Loucy (cell line): ENCODE results near the gene GSG1.

Experiments used
- H2AFZ ChIP-seq: fragments of 200-600 bp; sonication (generic); 2 replicates; pipeline ENCODE4 v1.6.0; 2016; ENCODE audit warnings: antibody characterized with exemption, mild to moderate bottlenecking, low read length, moderate library complexity
- H3F3A ChIP-seq: fragments of 200-600 bp; 2 replicates; pipeline ENCODE4 v1.6.0; 2016; ENCODE audit warnings: antibody characterized with exemption, low read depth, mild to moderate bottlenecking
- H3K27me3 ChIP-seq: fragments of 200-600 bp; sonication (generic); 2 replicates; pipeline ENCODE4 v1.6.1; 2014; ENCODE audit warnings: low read length, mild to moderate bottlenecking; ENCODE audit not compliant: insufficient read depth, poor library complexity, severe bottlenecking
- H3K36me3 ChIP-seq: fragments of 200-600 bp; sonication (generic); 2 replicates; pipeline ENCODE4 v1.6.1; 2016; ENCODE audit warnings: low read length; ENCODE audit not compliant: insufficient read depth
- H3K4me1 ChIP-seq: fragments of 200-600 bp; sonication (generic); 2 replicates; pipeline ENCODE4 v1.5.1; 2014; ENCODE audit warnings: low read length, mild to moderate bottlenecking; ENCODE audit not compliant: insufficient read depth, poor library complexity, severe bottlenecking
- H3K4me2 ChIP-seq: fragments of 200-600 bp; sonication (generic); 2 replicates; pipeline ENCODE4 v1.6.0; 2014; ENCODE audit warnings: antibody characterized with exemption, low read length, low read depth, mild to moderate bottlenecking; ENCODE audit not compliant: poor library complexity, severe bottlenecking
- H3K4me3 ChIP-seq: fragments of 200-600 bp; sonication (generic); 2 replicates; pipeline ENCODE4 v1.5.1; 2014; ENCODE audit warnings: low read length, mild to moderate bottlenecking, mixed read lengths; ENCODE audit not compliant: poor library complexity, severe bottlenecking
- H3K79me2 ChIP-seq: fragments of 200-600 bp; sonication (generic); 2 replicates; pipeline ENCODE4 v1.6.1; 2014; ENCODE audit warnings: low read length; ENCODE audit not compliant: insufficient read depth
- H3K9ac ChIP-seq: fragments of 200-600 bp; sonication (generic); 2 replicates; pipeline ENCODE4 v1.6.0; 2014; ENCODE audit warnings: mild to moderate bottlenecking, low read depth, low read length, moderate library complexity; ENCODE audit not compliant: poor library complexity, severe bottlenecking
- H3K9me2 ChIP-seq: fragments of 200-600 bp; sonication (generic); replicated peaks from 2 replicates; pipeline ENCODE4 v1.6.1; 2016; ENCODE audit warnings: low read depth, low read length, mixed read lengths
- H3K9me3 ChIP-seq: fragments of 200-600 bp; sonication (generic); 2 replicates; pipeline ENCODE4 v1.6.1; 2014; ENCODE audit warnings: mild to moderate bottlenecking, antibody characterized with exemption, low read length, low read depth; ENCODE audit not compliant: insufficient read depth
- H4K20me1 ChIP-seq: fragments of 200-600 bp; sonication (generic); 2 replicates; pipeline ENCODE4 v1.6.0; 2014; ENCODE audit warnings: antibody characterized with exemption, low read length, mild to moderate bottlenecking; ENCODE audit not compliant: insufficient read depth, poor library complexity, severe bottlenecking
- CTCF ChIP-seq: fragments of 200-600 bp; sonication (generic); conservative IDR thresholded peaks from 2 replicates; pipeline ENCODE4 v1.5.1; 2014; ENCODE audit warnings: mild to moderate bottlenecking, antibody characterized with exemption, low read length
- EZH2phosphoT487 ChIP-seq: fragments of 200-600 bp; IDR thresholded peaks from 2 replicates; pipeline ENCODE4 v1.6.1; 2018; ENCODE audit warnings: antibody characterized with exemption, mild to moderate bottlenecking, moderate library complexity, borderline replicate concordance

Gene GSG1

GRCh38 chr12:13042666-13043230 lies 60.7 kb downstream of the GSG1 start:
- no peak overlapping the region for H2AFZ ChIP-seq
- H3K4me2 ChIP-seq, result no peak overlapping the region
- no peaks in the 10 kb centered on the region for H3K9me3 ChIP-seq
- peaks cover 34% of the 10 kb centered on the region for H3K4me1 ChIP-seq
- H3K36me3 ChIP-seq, result no peaks in the 10 kb centered on the region
- no peaks in the 10 kb centered on the region for H3K27me3 ChIP-seq
- no peak overlapping the region for H3K9ac ChIP-seq
- H3K9me2 ChIP-seq, result no peaks in the 10 kb centered on the region
- H3F3A ChIP-seq, result no peaks in the 10 kb centered on the region
- no peaks in the 10 kb centered on the region for H4K20me1 ChIP-seq
- H3K79me2 ChIP-seq, result peaks cover 26% of the 10 kb centered on the region; the same call in 1 of the 2 replicates
- no peak for TF ChIP-seq EZH2phosphoT487
- no peak overlapping the region for H3K4me3 ChIP-seq

- 0 out of 2 replicates have a peak overlapping the region, but pooled peaks have one; percentile 80 for H2AFZ ChIP-seq
- no peaks in the 10 kb centered on the region for H3K9me3 ChIP-seq
- H3K4me3 ChIP-seq, result no peak overlapping the region
- no peaks in the 10 kb centered on the region for H3K9me2 ChIP-seq
- no peak for TF ChIP-seq EZH2phosphoT487
- no peak for TF ChIP-seq CTCF
- no peaks in the 10 kb centered on the region for H3K36me3 ChIP-seq
- H3K4me2 ChIP-seq, result no peak overlapping the region
- H3K9ac ChIP-seq, result no peak overlapping the region
- H4K20me1 ChIP-seq, result no peaks in the 10 kb centered on the region
- peaks cover 24% of the 10 kb centered on the region for H3K4me1 ChIP-seq
- H3K79me2 ChIP-seq, result peaks cover 18% of the 10 kb centered on the region; the same call in 1 of the 2 replicates
- H3F3A ChIP-seq, result no peaks in the 10 kb centered on the region
- no peaks in the 10 kb centered on the region for H3K27me3 ChIP-seq
Observed at GRCh38 chr12:13041224-13041623, 62.2 kb downstream of the GSG1 start.

GRCh38 chr12:13039328-13039956 lies 64.0 kb downstream of the GSG1 start:
- Histone ChIP-seq H3K9me3 (no peaks in the 10 kb centered on the region), H3K36me3 (no peaks in the 10 kb centered on the region), H3K9ac (peak overlapping the region; percentile 4), H2AFZ (peak overlapping the region; percentile 80), H3K4me1 (peaks cover 9% of the 10 kb centered on the region), H3K27me3 (no peaks in the 10 kb centered on the region), H3K4me2 (no peak overlapping the region), H3K4me3 (no peak overlapping the region), H3K9me2 (no peaks in the 10 kb centered on the region), H4K20me1 (no peaks in the 10 kb centered on the region), H3F3A (no peaks in the 10 kb centered on the region), H3K79me2 (peaks cover 1% of the 10 kb centered on the region; the same call in 1 of the 2 replicates)
- no peak for TF ChIP-seq EZH2phosphoT487
- TF ChIP-seq CTCF, result no peak
